K562 (cell line): Measurements from ENCODE around the gene SELPLG. TPM values are rescaled to one million over a fixed set of nuclear protein-coding genes. Genes with fewer than 3 reads are reported as not detected.

Source experiments
- ATAC-seq: fragments of 200-7000 bp; cut with Tn5 transposase; 3 replicates; pipeline ENCODE4 v1.9.1; 2020; ENCODE audit warnings: moderate library complexity
- BruUV-seq: library from RNA; stranded (reverse); fragments of 400-500 nt; replicated peaks from 2 replicates; lab custom pipeline; 2021; lab: Mats Ljungman, UMichigan
- CTCF ChIA-PET: fragments of 300-600 bp; formaldehyde crosslinking; extraction: SDS; loops from one replicate; lab custom pipeline; 2021; ENCODE audit warnings: low intra/inter-chr PET ratio; lab: Yijun Ruan, JAX
- POLR2A ChIA-PET: fragments of 300-600, 350-650 bp; sonication (Branson Sonifier 250); formaldehyde crosslinking; extraction: SDS; loops from one replicate; lab custom pipeline; 2021; ENCODE audit warnings: antibody characterized with exemption, inconsistent platforms; lab: Yijun Ruan, JAX
- DNase-seq, 4 experiments: peaks; one replicate each; pipeline versions ENCODE4 v3.0.0 to v3.0.0-alpha.2; 2011 to 2018; ENCODE audit warnings: low spot score in 3 of 4, mixed read lengths in 3 of 4; ENCODE audit errors: extremely low read depth in 1 of 4
- FAIRE-seq: peaks from 2 replicates; lab custom pipeline; 2011; peaks lifted over from hg19 to GRCh38; lab: Jason Lieb, UNC
- H2AFZ ChIP-seq: 2 replicates; pipeline ENCODE4 v1.6.0; 2011; ENCODE audit warnings: low read depth, low read length, control low read depth, inconsistent platforms
- H3K27ac ChIP-seq: fragments of 200-600 bp; 3 replicates; pipeline ENCODE4 v1.8.0; 2011; ENCODE audit warnings: low read depth, mild to moderate bottlenecking, control low read depth, inconsistent platforms, low read length, moderate library complexity, mixed read lengths; ENCODE audit errors: extremely low read depth
- H3K27me3 ChIP-seq, 2 experiments: fragments of 300-600 bp in 1 of 2; 2 replicates in 1 of 2; 3 replicates in 1 of 2; pipeline versions ENCODE4 v1.6.0 to v1.8.0; 2011; ENCODE audit warnings: inconsistent platforms in 2 of 2, low read length in 2 of 2, mild to moderate bottlenecking in 1 of 2, mixed read lengths in 1 of 2, moderate library complexity in 1 of 2; ENCODE audit not compliant: control insufficient read depth in 2 of 2, insufficient read depth in 2 of 2
- H3K36me3 ChIP-seq: fragments of 300-600 bp; 3 replicates; pipeline ENCODE4 v1.8.0; 2011; ENCODE audit warnings: mild to moderate bottlenecking, low read length, inconsistent platforms; ENCODE audit not compliant: control insufficient read depth, insufficient read depth
- H3K4me1 ChIP-seq, 2 experiments: fragments of 200-600 bp in 1 of 2; replicated peaks in 1 of 2; 2 replicates in 1 of 2; 3 replicates in 1 of 2; pipeline versions ENCODE4 v1.5.1 to v1.8.0; 2011; ENCODE audit warnings: inconsistent platforms in 2 of 2, low read length in 2 of 2, mild to moderate bottlenecking in 1 of 2, mixed read lengths in 1 of 2, moderate library complexity in 1 of 2; ENCODE audit not compliant: control insufficient read depth in 2 of 2, insufficient read depth in 2 of 2
- H3K4me2 ChIP-seq: 2 replicates; pipeline ENCODE4 v1.6.1; 2011; ENCODE audit warnings: low read length, control low read depth, inconsistent platforms, mixed read lengths; ENCODE audit not compliant: insufficient read depth
- H3K4me3 ChIP-seq: fragments of 200-600 bp; sonication (generic), shearing (Covaris generic); 2 replicates; pipeline ENCODE4 v1.5.1; 2016; ENCODE audit warnings: control low read depth, inconsistent platforms
- H3K79me2 ChIP-seq: fragments of 200-600 bp; 3 replicates; pipeline ENCODE4 v1.8.0; 2011; ENCODE audit warnings: low read length, inconsistent platforms; ENCODE audit not compliant: control insufficient read depth, insufficient read depth
- H3K9ac ChIP-seq, 2 experiments: 2 replicates each; pipeline versions ENCODE4 v1.6.0 to v1.6.1; 2011; ENCODE audit warnings: low read depth in 2 of 2, low read length in 2 of 2, control low read depth in 1 of 2, inconsistent platforms in 1 of 2, mild to moderate bottlenecking in 1 of 2, mixed read lengths in 1 of 2; ENCODE audit not compliant: insufficient read depth in 1 of 2
- H3K9me1 ChIP-seq: one replicate; pipeline ENCODE4 v1.6.0; 2011; ENCODE audit warnings: inconsistent platforms, mild to moderate bottlenecking, low read length, moderate library complexity; ENCODE audit not compliant: control insufficient read depth, insufficient read depth
- H3K9me3 ChIP-seq: replicated peaks from 2 replicates; pipeline ENCODE4 v1.5.1; 2011; ENCODE audit warnings: low read depth, low read length, inconsistent platforms; ENCODE audit not compliant: control insufficient read depth, insufficient read depth
- H4K20me1 ChIP-seq: replicated peaks from 2 replicates; pipeline ENCODE4 v1.6.1; 2011; ENCODE audit warnings: low read length, inconsistent platforms, mixed read lengths; ENCODE audit not compliant: control insufficient read depth, insufficient read depth
- FUS ChIP-seq: fragments of 200-400 bp; formaldehyde crosslinking; optimal IDR thresholded peaks from 2 replicates; pipeline ENCODE3; 2017; ENCODE audit warnings: low read depth, low read length
- HDAC3 ChIP-seq: fragments of 450-650 bp; IDR thresholded peaks from 2 replicates; pipeline ENCODE4 v1.6.1; 2018; ENCODE audit warnings: borderline replicate concordance, mild to moderate bottlenecking, moderate library complexity; ENCODE audit not compliant: partially characterized antibody
- JUN ChIP-seq, 2 experiments: sonication (generic) in 1 of 2; formaldehyde crosslinking in 1 of 2; IDR thresholded peaks; 2 replicates each; pipeline versions ENCODE4 v1.6.1 to v1.8.0; 2012 to 2022; ENCODE audit warnings: borderline replicate concordance in 2 of 2, mild to moderate bottlenecking in 2 of 2, improper control_type of control experiment in 1 of 2, low read depth in 1 of 2, low read length in 1 of 2, missing genetic modification reagents in 1 of 2
- POLR2AphosphoS5 ChIP-seq: IDR thresholded peaks from 2 replicates; pipeline ENCODE4 v1.6.1; 2011; ENCODE audit warnings: mild to moderate bottlenecking, low read depth, low read length, moderate library complexity; ENCODE audit not compliant: control insufficient read depth, insufficient read depth
- SMARCA5 ChIP-seq: fragments of 450-650 bp; IDR thresholded peaks from 2 replicates; pipeline ENCODE4 v1.6.1; 2016
- TAF9B ChIP-seq: fragments of 450-650 bp; IDR thresholded peaks from 2 replicates; pipeline ENCODE4 v1.6.1; 2018; ENCODE audit warnings: mild to moderate bottlenecking; ENCODE audit not compliant: partially characterized antibody
- XRCC4 ChIP-seq: IDR thresholded peaks from one replicate; pipeline ENCODE4 v1.6.1; 2011; ENCODE audit not compliant: insufficient read depth, insufficient read length; ENCODE audit errors: extremely low read depth
- ZNF253 ChIP-seq: fragments of 250-450 bp; sonication (Bioruptor Pico); conservative IDR thresholded peaks from 2 replicates; pipeline ENCODE4 v1.6.1; 2021; ENCODE audit warnings: mild to moderate bottlenecking
- ZNF778 ChIP-seq: fragments of 450-650 bp; formaldehyde crosslinking; IDR thresholded peaks from 2 replicates; pipeline ENCODE4 v1.4.0; 2020; ENCODE audit warnings: mild to moderate bottlenecking, moderate library complexity
- WGBS: fragments of 100-300 bp; shearing (Covaris generic); methylation state at CpG from one replicate; pipeline ENCODE4 v1.1.6; 2016; ENCODE audit warnings: low coverage, mixed read lengths; ENCODE audit not compliant: insufficient coverage; ENCODE audit errors: missing lambda C conversion rate; 5-methylcytosine and 5-hydroxymethylcytosine counted together
- in situ Hi-C: fragments of 300-500 bp; cut with MboI; formaldehyde crosslinking; loops from 4 replicates; pipeline ENCODE4 v1.15.0; 2018; ENCODE audit warnings: inconsistent platforms, mixed read lengths
- intact Hi-C: fragments of 100-400 bp; cut with micrococcal nuclease; formaldehyde crosslinking; loops from 2 replicates; pipeline ENCODE4 v1.14.2; 2022
- polyA plus RNA-seq, 8 experiments: library from polyadenylated mRNA; depleted of rRNA in 4 of 8; stranded (reverse) in 5 of 8; unstranded in 3 of 8; fragments of >200 nt; fragmentation: Nextera tagmentation in 2 of 8; fragmentation: Illumina TruSeq in 1 of 8; extraction: Ambion mirVana in 2 of 8; extraction: Trizol in 1 of 8; gene quantifications; 2 replicates each; pipeline versions ENCODE4 v1.2.1 to v1.2.3, GENCODE V29; 2011 to 2014; ENCODE audit warnings: inconsistent platforms in 1 of 8, missing spikeins in 1 of 8
- total RNA-seq, 7 experiments: library from RNA; depleted of rRNA in 6 of 7; stranded (reverse); fragments of >200 nt in 6 of 7; fragmentation: Illumina TruSeq in 2 of 7; extraction: Trizol in 2 of 7; gene quantifications; 2 replicates each; pipeline versions ENCODE4 v1.2.1 to v1.2.3, GENCODE V29; 2011 to 2021; ENCODE audit warnings: low replicate concordance in 1 of 7
- TF ChIP-seq, protein P1 (sequence below), 2 experiments: fragments of 450-650 bp in 1 of 2; IDR thresholded peaks; 2 replicates each; pipeline ENCODE4 v1.6.1; 2011 to 2017; ENCODE audit warnings: low read depth in 2 of 2, antibody characterized with exemption in 1 of 2, borderline replicate concordance in 1 of 2, low read length in 1 of 2, mild to moderate bottlenecking in 1 of 2, mixed read lengths in 1 of 2; ENCODE audit not compliant: control insufficient read depth in 1 of 2

Gene SELPLG
- total and polyA plus RNA-seq, 9 of the 15 experiments (the other 6 are each of a cell fraction or from before 2014, with no cell fraction given) = 0.22 to 10.2 (median 1.7) TPM

DNA sequence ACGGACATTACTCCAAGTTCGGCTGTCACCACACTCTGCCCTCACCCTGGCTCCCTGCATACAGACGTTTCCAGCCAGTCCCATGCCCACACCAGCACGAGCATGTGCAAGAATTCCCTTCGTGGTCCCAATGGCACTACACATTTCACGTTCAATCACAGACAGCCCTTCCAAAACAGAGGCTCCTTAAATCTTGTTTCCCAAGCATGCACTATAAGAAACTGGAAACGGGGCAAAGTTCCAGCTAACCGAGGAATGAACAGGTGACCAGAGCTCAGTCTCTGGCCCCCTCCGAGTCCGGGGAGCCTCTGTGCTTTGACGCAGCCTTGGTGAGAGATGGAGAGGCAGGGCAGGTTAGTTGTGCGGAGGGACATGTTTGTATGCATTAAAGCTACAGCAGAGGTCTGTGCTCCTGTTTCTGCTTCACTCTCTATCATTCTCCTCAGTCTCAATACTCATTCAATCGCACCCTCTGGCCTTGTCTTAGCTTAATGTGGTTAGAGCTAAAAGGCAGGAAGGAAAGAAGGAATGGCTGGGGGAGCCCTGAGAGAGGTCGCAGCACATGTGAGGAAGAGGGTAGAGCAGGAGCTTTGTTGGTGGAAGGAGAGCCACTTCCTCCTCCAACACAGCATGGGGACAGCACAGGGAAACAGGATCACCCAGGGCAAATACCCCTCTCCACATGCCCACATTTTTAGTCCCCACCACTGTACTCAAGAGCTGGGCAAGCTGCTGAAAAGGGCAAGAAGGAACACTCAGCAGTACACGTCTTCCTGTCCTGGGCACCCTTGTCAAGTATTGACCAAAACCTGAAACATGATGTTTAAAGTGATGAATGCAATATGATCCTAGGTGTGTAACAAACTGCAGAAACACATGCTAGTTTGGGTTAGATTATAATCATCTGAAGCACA, 12.2 kb upstream of the SELPLG start:
- no TSS peak for BruUV-seq
- TF ChIP-seq XRCC4 (no peak), POLR2AphosphoS5 (peak; percentile 49; the same call in 1 of the 2 replicates)
- ChIA-PET POLR2A (interaction anchor here (0.8 to 1.0 kb wide), 2 partner anchors 9 to 85 kb away, joined by 3 to 12 read pairs; partner anchors contain the start of gene SART3), CTCF (no interaction called here)
- Histone ChIP-seq H3K36me3 (peaks cover 73% of the 10 kb centered on the region), H3K79me2 (no peaks in the 10 kb centered on the region), H2AFZ (no peak overlapping the region), H3K4me3 (no peak overlapping the region), H3K27ac (no peak overlapping the region), H3K9me3 (no peaks in the 10 kb centered on the region), H3K9me1 (no peaks in the 10 kb centered on the region), H3K4me1 (peaks cover 9 to 17% of the 10 kb centered on the region in 2 experiments), H3K27me3 (no peaks in the 10 kb centered on the region), H4K20me1 (0 out of 2 replicates have a peak, but pooled peaks cover 3% of the 10 kb centered on the region), H3K4me2 (no peak overlapping the region), H3K9ac (peak overlapping the region in 1 of 2 experiments; percentile 6; a peak in 1 of 4 replicates)
- WGBS = 89% methylated on average over 13 of the region's 15 CpGs
- intact Hi-C loops (no loop called here), in situ Hi-C loops (no loop called here)
- no peak for FAIRE-seq
- no peak for ATAC-seq
- DNase-seq = no peak

DNA sequence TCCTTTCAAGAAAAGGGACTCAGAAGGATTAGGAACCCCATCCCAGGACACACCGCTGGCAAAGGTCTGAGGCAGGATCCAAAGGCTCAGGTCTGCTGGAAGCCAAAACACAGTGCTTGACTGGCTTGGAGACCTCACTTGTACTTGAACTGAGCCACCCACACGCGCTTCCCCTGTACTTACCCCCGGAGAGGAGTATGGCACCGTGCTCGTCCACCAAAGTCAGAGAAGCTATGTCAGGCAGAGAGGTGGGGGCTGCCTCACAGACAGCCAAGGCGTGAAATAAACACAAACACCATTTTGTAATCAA, 11.1 kb upstream of the SELPLG start:
- CTCF ChIA-PET = no interaction called here
- Histone ChIP-seq H3K27me3 (no peaks in the 10 kb centered on the region), H4K20me1 (0 out of 2 replicates have a peak, but pooled peaks cover 3% of the 10 kb centered on the region), H3K4me3 (no peak overlapping the region), H2AFZ (no peak overlapping the region), H3K4me1 (peaks cover 14 to 21% of the 10 kb centered on the region in 2 experiments), H3K9me3 (no peaks in the 10 kb centered on the region), H3K9me1 (no peaks in the 10 kb centered on the region), H3K9ac (0 out of 4 replicates have a peak overlapping the region, but pooled peaks of 1 of the 2 experiments have one; percentile 31), H3K4me2 (no peak overlapping the region), H3K36me3 (peaks cover 61% of the 10 kb centered on the region), H3K79me2 (no peaks in the 10 kb centered on the region), H3K27ac (no peak overlapping the region)
- WGBS = 96% methylated on average over 7 of the region's 7 CpGs
- in situ Hi-C loops (no loop called here), intact Hi-C loops (no loop called here)
- DNase-seq (no peak), FAIRE-seq (no peak), ATAC-seq (no peak)
- no TSS peak for BruUV-seq
- POLR2A ChIA-PET = interaction anchor here (1.0 kb wide), 2 partner anchors 14 to 160 kb away, joined by 3 to 4 read pairs; no protein-coding TSS in a partner anchor
- TF ChIP-seq ZNF253 (CRISPR knock-in tag) (no peak), HDAC3 (no peak), TAF9B (no peak), ZNF778 (CRISPR knock-in tag) (no peak), SMARCA5 (no peak), JUN (IDR thresholded peaks at IDR 0.05; ENCODE audit: borderline replicate concordance, low read depth, low read length) (no peak), JUN (CRISPR knock-in tag; IDR thresholded peaks at IDR 0.05; ENCODE audit: borderline replicate concordance) (no peak), FUS (no peak)
- TF ChIP-seq, protein P1, sequence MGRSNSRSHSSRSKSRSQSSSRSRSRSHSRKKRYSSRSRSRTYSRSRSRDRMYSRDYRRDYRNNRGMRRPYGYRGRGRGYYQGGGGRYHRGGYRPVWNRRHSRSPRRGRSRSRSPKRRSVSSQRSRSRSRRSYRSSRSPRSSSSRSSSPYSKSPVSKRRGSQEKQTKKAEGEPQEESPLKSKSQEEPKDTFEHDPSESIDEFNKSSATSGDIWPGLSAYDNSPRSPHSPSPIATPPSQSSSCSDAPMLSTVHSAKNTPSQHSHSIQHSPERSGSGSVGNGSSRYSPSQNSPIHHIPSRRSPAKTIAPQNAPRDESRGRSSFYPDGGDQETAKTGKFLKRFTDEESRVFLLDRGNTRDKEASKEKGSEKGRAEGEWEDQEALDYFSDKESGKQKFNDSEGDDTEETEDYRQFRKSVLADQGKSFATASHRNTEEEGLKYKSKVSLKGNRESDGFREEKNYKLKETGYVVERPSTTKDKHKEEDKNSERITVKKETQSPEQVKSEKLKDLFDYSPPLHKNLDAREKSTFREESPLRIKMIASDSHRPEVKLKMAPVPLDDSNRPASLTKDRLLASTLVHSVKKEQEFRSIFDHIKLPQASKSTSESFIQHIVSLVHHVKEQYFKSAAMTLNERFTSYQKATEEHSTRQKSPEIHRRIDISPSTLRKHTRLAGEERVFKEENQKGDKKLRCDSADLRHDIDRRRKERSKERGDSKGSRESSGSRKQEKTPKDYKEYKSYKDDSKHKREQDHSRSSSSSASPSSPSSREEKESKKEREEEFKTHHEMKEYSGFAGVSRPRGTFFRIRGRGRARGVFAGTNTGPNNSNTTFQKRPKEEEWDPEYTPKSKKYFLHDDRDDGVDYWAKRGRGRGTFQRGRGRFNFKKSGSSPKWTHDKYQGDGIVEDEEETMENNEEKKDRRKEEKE (IDR thresholded peaks at IDR 0.05; ENCODE audit: borderline replicate concordance in 1 of 2, control insufficient read depth in 1 of 2, low read depth in 2 of 2, low read length in 1 of 2) = no peak
